GM10248 (cell line): ENCODE results near the gene GOLGA6D.
"Not testable (repeated sequence)": the region's sequence is repeated elsewhere in the genome, so short reads cannot be mapped to it uniquely, and the experiment has no call there.

Experiments used
- CTCF ChIA-PET: fragments of 300-600 bp; sonication (Branson Sonifier 250); formaldehyde crosslinking; extraction: SDS; loops from one replicate; lab custom pipeline; 2021; ENCODE audit warnings: antibody characterized with exemption; lab: Yijun Ruan, JAX
- POLR2A ChIA-PET: fragments of 350-650 bp; sonication (Branson Sonifier 250); formaldehyde crosslinking; extraction: SDS; loops from one replicate; lab custom pipeline; 2020; ENCODE audit warnings: antibody characterized with exemption; lab: Yijun Ruan, JAX
- DNase-seq: peaks from one replicate; pipeline ENCODE4 v3.0.0; 2012; ENCODE audit errors: extremely low spot score
- TF ChIP-seq, protein P1 (sequence below): IDR thresholded peaks from 2 replicates; pipeline ENCODE4 v1.5.1; 2012; ENCODE audit warnings: mild to moderate bottlenecking, low read depth; ENCODE audit errors: extremely low read depth, missing control alignments, control extremely low read depth

GOLGA6D gene

DNA sequence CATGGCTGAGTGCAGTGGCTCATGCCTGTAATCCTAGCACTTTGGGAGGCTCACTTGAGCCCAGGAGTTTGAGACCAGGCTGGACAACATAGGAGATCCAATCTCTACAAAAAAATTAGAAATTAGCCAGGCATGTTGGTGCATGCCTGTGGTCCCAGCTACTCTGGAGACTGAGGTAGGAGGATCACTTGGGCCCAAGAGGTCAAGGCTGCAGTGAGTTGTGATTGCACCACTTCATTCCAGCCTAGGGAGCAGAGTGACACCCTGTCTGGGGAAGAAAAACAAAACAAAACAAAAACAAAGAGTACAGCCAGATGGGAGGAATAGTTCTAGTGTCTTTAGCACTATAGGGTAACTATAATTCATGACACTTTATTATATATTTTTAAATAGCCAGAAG, 27.1 kb downstream of the GOLGA6D start:
- TF ChIP-seq, protein P1, sequence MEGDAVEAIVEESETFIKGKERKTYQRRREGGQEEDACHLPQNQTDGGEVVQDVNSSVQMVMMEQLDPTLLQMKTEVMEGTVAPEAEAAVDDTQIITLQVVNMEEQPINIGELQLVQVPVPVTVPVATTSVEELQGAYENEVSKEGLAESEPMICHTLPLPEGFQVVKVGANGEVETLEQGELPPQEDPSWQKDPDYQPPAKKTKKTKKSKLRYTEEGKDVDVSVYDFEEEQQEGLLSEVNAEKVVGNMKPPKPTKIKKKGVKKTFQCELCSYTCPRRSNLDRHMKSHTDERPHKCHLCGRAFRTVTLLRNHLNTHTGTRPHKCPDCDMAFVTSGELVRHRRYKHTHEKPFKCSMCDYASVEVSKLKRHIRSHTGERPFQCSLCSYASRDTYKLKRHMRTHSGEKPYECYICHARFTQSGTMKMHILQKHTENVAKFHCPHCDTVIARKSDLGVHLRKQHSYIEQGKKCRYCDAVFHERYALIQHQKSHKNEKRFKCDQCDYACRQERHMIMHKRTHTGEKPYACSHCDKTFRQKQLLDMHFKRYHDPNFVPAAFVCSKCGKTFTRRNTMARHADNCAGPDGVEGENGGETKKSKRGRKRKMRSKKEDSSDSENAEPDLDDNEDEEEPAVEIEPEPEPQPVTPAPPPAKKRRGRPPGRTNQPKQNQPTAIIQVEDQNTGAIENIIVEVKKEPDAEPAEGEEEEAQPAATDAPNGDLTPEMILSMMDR = no peak
- CTCF ChIA-PET = no interaction called here
- DNase-seq = no peak
- POLR2A ChIA-PET = interaction anchor here (0.6 kb wide), 1 partner anchor 105 kb away, joined by 4 read pairs; no protein-coding TSS in a partner anchor

DNA sequence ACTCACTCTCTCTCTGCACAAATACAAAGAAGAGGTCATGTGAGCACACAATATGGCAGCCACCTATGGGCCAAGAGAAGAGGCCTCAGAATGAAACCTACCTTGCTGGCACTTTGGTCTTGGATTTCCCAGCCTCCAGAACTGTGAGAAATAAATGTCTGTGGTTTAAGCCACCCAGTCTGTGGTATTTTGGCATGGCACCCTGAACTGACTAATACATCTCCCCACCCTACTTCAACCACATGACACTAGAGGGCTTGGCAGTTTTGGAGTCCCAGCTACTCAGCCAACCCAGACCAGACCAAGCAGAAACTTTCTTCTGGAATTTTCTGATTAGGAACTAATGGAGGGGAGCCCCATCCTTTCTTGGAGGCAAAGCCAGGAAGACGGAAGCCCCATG, 29.9 kb downstream of the GOLGA6D start:
- POLR2A ChIA-PET, CTCF ChIA-PET, DNase-seq: not testable (repeated sequence)

DNA sequence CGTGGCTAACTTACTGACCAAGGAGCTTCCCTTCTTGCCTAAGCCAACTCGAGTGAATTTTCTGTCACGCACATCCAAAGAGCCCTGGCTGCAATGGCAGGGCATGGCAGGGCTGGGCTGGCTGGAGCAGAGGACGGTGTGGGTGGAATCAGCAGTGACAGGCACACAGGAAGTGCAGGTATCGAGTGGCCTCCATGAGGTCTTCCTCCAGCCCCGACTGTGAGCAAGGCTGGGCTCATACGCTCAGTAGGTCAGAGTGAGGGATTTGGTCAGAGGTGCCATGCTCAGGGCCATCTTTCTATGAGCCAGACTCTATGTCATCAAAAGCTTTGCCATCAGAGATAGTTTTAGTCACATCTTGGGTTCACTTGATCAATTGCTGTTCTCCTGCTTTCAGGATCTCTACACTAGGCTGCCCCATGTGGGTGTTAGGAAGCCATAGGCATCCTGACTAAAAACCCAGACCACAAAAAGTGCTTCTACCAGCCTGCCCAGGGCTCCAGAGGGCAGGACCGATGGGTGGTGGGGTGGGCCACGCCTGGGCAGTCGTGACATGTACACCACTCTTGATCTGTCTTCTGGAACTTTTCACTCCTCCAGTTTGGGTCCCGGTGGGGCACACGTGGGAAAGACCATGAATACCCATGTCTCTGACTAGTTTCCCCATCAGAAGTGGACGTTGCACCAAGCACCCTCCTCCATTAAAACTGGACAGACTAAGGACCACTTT, 30.6 kb downstream of the GOLGA6D start:
- CTCF ChIA-PET = no interaction called here
- TF ChIP-seq, protein P1 = no peak
- no peak for DNase-seq
- POLR2A ChIA-PET = no interaction called here

DNA sequence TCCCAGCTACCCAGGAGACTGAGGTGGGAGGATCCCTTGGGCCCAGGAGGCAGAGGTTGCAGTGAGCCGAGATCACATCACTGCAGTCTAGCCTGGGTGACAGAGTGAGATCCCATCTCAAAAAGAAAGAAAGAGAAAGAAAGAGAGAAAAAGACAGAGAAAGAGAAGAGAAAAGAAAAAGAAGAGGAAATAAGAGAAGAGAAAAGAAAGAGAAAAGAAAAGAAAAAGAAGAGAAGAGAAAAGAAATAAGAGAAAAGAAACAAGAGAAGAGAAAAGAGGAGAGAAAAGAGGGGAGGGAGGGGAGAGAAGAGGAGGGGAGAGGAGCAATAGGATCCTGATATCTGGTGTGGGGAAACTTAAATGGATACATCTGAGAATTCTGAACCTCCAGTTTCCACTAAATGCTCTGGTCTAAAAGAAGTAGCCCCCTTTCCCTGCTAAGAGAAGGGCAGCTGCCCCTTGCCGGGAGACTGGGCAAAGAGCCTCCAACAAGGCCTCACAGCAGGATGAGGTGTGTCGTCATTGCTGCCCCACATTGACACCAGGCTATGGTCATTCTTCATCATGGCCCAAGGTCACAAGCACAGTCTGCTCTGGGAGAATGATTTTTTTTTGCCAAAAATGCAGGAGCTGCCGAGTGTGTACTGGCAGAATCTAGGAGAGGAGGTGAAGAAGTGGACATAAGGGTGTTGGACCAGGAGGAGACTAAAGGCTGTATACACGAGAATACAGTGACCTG, 32.1 kb downstream of the GOLGA6D start:
- DNase-seq = no peak
- ChIA-PET POLR2A (no interaction called here), CTCF (no interaction called here)
- TF ChIP-seq, protein P1 = no peak

DNA sequence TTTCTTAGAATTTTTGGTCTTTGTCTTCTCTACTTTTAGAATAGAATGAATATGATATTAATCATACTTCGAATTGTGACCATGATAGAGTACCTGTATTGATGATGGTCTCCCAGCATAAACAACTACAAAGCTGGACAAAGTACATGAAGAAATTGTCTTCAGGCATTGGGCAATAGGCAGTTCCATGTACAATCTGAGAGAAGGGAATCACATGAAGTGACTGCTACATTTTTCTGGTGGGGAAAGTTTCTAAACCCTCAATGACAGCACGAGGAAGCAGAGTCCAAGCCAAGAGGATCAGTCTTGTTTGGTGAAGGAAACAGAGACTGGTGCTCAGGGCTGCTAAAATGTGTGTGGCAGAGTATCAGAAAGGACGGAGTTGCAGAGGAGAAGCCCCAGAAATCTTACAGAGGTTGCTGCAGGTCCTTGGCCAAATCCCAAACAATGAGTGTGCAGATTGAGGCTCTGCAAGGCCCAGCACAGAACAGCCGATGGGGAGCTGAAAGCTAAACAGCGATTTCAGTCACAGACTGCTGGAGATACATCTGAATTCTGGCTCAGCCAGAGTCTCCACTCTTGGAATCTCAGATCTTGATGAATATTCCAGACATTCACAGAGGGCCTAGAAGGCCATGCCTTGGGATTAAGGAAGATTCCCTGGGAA, 36.7 kb downstream of the GOLGA6D start:
- CTCF ChIA-PET, POLR2A ChIA-PET, DNase-seq: not testable (repeated sequence)

DNA sequence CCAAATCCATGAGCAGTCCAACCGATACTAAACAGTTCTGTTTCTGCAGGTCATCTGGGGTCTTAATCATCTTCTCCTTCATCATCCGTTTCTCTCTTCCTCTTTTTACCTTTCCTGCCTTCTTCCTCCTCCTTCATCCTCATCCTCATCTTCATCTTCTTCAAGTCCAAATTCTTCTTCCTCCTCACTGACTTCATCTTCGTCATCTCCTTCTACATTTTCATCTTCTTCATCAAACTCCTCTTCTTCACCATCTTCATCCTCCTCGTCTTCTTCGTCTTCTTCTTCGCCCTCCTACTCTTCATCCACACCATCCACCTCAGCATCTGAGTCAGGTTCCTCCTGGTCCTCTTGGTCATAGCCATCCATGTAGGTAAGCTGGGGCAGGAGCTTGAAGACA, 39.1 kb downstream of the GOLGA6D start:
- ChIA-PET CTCF (no interaction called here), POLR2A (no interaction called here)
- DNase-seq = no peak
- TF ChIP-seq, protein P1 = no peak

DNA sequence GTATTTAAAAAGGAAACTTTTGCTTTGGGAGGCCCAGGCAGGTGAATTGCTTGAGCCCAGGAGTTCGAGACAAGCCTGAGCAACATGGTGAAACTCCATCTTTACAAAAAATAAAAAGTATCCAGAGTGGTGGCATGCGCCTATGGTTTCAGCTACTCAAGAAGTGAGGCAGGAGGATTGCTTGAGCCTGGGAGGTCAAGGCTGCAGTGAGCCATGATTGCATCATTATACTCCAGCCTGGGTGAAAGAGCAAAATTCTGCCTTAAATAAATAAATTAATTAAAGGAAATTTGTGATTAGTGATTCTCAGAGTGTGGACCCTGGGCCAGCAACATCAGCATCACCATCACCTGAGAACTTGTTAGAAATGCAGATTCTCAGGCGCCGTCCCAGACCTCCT, 43.3 kb downstream of the GOLGA6D start:
- ChIA-PET POLR2A (no interaction called here), CTCF (no interaction called here)
- TF ChIP-seq, protein P1 = no peak
- DNase-seq = no peak
